H1 (cell line): ENCODE data around the gene FITM2. TPM values are rescaled to one million over a fixed set of nuclear protein-coding genes. Genes with fewer than 3 reads are reported as not detected.

ENCODE experiments used
- CHD2 ChIP-seq: IDR thresholded peaks from 2 replicates; pipeline ENCODE4 v1.6.1; 2012; ENCODE audit warnings: low read length, improper control_type of control experiment
- CTBP2 ChIP-seq: IDR thresholded peaks from 2 replicates; pipeline ENCODE4 v1.7.0; 2011; ENCODE audit warnings: borderline replicate concordance, mild to moderate bottlenecking, moderate library complexity, mixed read lengths, low read length; ENCODE audit not compliant: insufficient read depth, insufficient read length
- HDAC6 ChIP-seq: IDR thresholded peaks from one replicate; pipeline ENCODE4 v1.7.1; 2012; ENCODE audit warnings: low read depth, mild to moderate bottlenecking, inconsistent platforms, low read length, moderate library complexity
- JUND ChIP-seq: IDR thresholded peaks from 2 replicates; pipeline ENCODE4 v1.6.1; 2011; ENCODE audit warnings: mild to moderate bottlenecking, improper control_type of control experiment, low read length
- RNF2 ChIP-seq: fragments of 200-900, 300-1000 bp; sonication (generic); IDR thresholded peaks from 2 replicates; pipeline ENCODE4 v1.7.1; 2016; ENCODE audit warnings: borderline replicate concordance, low read depth, mild to moderate bottlenecking, antibody characterized with exemption, low read length; ENCODE audit not compliant: poor library complexity, severe bottlenecking; ENCODE audit errors: missing control alignments
- TAF1 ChIP-seq: IDR thresholded peaks from 2 replicates; pipeline ENCODE4 v1.6.1; 2011; ENCODE audit warnings: mild to moderate bottlenecking, low read depth, low read length
- YY1 ChIP-seq: IDR thresholded peaks from 2 replicates; pipeline ENCODE4 v1.6.1; 2011; ENCODE audit warnings: low read depth, mild to moderate bottlenecking, low read length
- polyA plus RNA-seq, 7 experiments: library from polyadenylated mRNA; depleted of rRNA in 3 of 7; stranded (reverse) in 5 of 7; unstranded in 2 of 7; fragments of >200 nt in 5 of 7; fragments of 200-250 nt in 2 of 7; gene quantifications; 1 replicate in 5 of 7; 2 replicates in 1 of 7; 4 replicates in 1 of 7; pipeline versions ENCODE4 v1.2.1 to v1.2.3, GENCODE V29; 2011 to 2013; ENCODE audit warnings: missing spikeins in 2 of 7, mixed read lengths in 2 of 7
- total RNA-seq: library from RNA; stranded (reverse); fragmentation: NEBNext Ultra II Directional; extraction: Animal tissue kit (Norgen Biotek cat#: 25700); gene quantifications from 2 replicates; pipeline ENCODE4 v1.2.1, GENCODE V29; 2021
- TF ChIP-seq, protein P1 (sequence below): IDR thresholded peaks from 2 replicates; pipeline ENCODE4 v1.6.1; 2011; ENCODE audit warnings: low read depth, mild to moderate bottlenecking, low read length; ENCODE audit not compliant: insufficient read depth
- TF ChIP-seq, protein P2 (sequence below): IDR thresholded peaks from 2 replicates; pipeline ENCODE4 v1.6.1; 2012; ENCODE audit warnings: inconsistent platforms

FITM2 gene
- total and polyA plus RNA-seq, 2 of the 8 experiments (the other 6 are each of a cell fraction or from before 2014, with no cell fraction given), result 1.1 to 2.1 TPM

DNA sequence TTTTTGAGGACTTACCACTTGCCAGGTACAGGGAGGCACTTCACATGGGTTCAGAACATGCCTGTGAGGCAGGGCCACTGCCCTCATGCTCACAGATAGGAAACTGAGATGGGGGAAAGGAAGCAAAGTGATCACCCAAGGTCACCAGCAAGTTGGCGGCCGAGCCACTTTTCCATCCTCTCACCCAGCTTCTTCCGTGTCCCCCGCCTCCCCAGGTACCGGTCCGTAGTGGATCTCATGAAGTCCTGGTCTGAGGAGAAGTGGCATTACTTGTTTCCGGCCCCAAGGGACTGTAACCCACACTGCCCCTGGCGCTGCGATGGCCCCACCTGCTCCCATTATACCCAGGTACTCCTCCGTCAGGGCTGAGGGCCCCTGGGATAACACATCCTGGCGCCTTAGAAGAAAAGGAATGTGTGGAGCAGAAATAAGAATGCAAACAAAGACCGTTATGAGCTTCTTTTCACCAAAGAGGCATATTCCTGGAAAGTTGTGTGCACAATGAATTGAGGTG is 32.2 kb upstream of the FITM2 start (continued):
- TF ChIP-seq CHD2 (no peak), HDAC6 (no peak), JUND (no peak), RNF2 (no peak), CTBP2 (no peak), YY1 (no peak), TAF1 (no peak)
- TF ChIP-seq, protein P1, sequence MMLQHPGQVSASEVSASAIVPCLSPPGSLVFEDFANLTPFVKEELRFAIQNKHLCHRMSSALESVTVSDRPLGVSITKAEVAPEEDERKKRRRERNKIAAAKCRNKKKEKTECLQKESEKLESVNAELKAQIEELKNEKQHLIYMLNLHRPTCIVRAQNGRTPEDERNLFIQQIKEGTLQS, result no peak
- TF ChIP-seq, protein P2, sequence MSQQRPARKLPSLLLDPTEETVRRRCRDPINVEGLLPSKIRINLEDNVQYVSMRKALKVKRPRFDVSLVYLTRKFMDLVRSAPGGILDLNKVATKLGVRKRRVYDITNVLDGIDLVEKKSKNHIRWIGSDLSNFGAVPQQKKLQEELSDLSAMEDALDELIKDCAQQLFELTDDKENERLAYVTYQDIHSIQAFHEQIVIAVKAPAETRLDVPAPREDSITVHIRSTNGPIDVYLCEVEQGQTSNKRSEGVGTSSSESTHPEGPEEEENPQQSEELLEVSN, result no peak
